T47D (cell line): Measurements from ENCODE around the gene FGD5.
"Not testable (repeated sequence)": the region's sequence is repeated elsewhere in the genome, so short reads cannot be mapped to it uniquely, and the experiment has no call there.

Source experiments
- DNase-seq, 2 experiments: peaks; one replicate each; pipeline versions ENCODE4 v3.0.0 to v3.0.0-alpha.2; 2011 to 2012; ENCODE audit warnings: low read depth in 1 of 2, low spot score in 1 of 2
- JUND ChIP-seq: IDR thresholded peaks from 2 replicates; pipeline ENCODE4 v1.6.1; 2012; ENCODE audit warnings: low read depth
- in situ Hi-C: cut with HindIII; loops from 2 replicates; pipeline ENCODE4 v1.10.0; 2016; ENCODE audit warnings: low sequenced_read_pairs, low pct_unique_long_range_greater_than_20kb

The FGD5 gene

DNA sequence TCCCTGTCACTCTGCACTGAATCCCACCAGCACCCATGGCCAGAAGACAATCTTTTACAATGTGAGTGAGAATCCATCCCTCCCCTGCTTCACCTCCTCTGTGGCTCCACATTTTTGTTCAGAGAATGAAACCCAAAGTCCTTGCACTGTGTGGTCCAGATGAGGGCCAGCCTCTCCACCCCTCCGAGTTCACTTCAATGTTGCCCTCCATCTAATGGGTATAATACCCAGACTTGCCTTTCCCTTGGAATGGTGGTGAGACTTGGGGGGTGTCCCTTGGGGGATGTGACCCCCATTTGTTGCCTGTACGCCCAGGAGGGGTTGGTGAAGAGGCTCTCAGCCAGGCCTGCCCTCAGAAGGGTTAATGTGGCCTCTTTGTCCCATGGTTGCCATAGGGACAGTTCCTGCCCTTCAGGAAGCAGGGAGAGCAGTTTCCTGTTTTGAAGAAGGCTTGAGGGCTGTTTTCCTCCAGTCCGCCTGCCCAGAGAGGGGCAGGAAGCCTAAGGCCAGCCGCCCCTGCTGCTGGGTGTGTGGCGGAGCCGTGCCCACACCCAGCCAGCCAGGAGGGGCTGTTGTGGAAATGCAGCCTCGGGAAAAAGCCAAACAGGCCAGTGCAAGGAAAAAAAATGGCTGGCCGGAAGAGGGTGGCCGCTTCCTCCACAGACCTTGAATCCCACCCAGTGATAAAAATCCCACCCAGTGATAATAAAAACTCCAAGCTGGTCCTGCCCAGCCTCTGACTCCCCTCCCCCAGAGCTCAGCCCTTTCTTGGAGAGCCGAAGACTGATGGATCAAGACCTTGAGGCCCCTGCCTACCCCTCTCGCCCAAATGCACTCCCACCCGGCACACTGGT lies 14.6 kb upstream of the FGD5 start:
- TF ChIP-seq JUND: no peak
- in situ Hi-C loops: no loop called here
- DNase-seq: no peak

GRCh38 chr3:14804835-14805780 lies 13.7 kb upstream of the FGD5 start:
- no peak for TF ChIP-seq JUND
- DNase-seq: no peak
- in situ Hi-C loops: no loop called here

DNA sequence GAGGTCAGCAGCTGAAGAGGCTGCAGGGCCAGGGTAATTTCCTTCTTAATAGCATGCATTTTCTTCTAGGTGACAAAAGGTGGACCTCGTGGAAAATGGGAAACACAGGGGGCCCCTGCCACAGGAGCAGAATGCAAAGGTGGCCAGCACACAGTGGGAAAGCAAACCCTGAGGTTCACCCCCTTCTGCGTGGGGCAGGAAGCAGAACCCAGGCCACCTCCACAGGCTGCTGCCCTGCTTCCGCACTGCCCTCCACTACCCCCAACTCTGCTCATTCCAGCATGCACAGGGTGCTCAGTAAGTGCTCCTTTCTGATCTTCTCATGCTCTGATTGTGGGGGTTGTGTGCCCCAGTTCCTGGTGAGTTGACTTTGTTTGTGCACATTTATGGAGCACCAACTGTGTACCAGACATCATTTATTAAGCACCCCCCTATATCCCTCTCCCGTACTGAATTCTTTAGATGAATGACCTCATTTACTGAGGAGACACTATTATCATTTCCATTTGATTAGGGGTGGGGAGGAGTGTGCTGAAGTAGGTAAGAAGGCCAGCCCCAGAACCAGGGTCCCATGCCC lies 12.7 kb upstream of the FGD5 start:
- TF ChIP-seq JUND: no peak
- no peak for DNase-seq
- in situ Hi-C loops: no loop called here

- DNase-seq: no peak
- in situ Hi-C loops: no loop called here
- no peak for TF ChIP-seq JUND
Measured at GRCh38 chr3:14806641-14807263, 12.0 kb upstream of the FGD5 start.

DNA sequence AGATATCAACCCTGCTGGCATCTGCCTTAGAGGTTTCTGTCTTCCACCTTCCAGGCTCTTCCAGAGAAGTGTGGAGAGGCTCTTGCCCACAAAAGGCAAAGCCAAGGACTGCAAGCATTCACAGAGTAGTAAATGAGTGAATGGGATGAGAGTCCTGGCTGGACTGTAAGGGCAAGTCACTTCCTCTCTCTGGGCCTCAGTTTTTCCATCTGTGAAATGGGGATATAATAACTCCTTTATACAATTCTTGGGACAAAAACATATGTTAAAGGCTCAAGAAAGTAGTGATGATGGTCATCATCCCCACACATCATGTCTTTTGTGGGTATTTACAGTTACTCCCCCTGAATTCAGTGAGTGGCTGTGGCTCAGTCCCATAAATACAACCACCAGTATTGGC lies 10.7 kb upstream of the FGD5 start:
- TF ChIP-seq JUND: no peak
- in situ Hi-C loops: no loop called here
- no peak for DNase-seq

DNA sequence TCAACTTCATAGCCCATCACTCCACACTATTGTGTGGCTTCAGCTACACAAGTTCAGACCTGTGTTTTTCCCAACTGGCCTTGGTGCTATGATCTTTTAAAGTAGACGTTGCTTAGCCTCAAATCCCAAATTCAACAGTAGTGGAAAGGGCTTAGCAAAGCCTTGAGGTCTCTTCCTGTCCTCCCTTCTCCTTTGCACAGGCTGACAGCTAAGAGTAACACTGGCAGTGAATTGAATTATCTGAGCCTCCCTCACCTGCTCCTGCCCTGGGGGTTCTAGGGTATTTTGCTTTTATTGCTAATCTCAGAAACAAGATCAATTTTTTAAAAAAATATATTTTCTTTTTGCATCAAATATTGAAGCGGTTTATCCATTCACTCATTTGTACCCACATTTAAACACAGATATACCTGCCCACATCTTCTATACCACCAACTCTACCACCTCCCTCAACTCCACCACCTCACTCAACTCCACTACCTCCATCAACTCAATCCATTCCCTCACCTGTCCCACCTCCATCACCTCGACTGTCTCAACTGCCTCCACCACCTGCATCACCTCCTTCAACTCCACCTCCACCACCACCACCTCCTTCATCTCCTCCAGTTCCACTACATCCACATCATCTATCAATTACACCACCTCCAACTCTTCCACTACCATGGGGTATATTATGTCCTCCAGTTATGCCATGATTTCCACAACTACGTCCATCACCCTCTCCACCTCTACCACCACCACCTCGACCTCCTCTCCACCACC lies 10.1 kb upstream of the FGD5 start:
- in situ Hi-C loops: no loop called here
- DNase-seq: no peak
- no peak for TF ChIP-seq JUND

GRCh38 chr3:14809611-14810010 lies 9.2 kb upstream of the FGD5 start:
- DNase-seq, in situ Hi-C loops: not testable (repeated sequence)

GRCh38 chr3:14810070-14810791 lies 8.5 kb upstream of the FGD5 start:
- in situ Hi-C loops: no loop called here
- DNase-seq: peak in 1 of 2 experiments; percentile 26

DNA sequence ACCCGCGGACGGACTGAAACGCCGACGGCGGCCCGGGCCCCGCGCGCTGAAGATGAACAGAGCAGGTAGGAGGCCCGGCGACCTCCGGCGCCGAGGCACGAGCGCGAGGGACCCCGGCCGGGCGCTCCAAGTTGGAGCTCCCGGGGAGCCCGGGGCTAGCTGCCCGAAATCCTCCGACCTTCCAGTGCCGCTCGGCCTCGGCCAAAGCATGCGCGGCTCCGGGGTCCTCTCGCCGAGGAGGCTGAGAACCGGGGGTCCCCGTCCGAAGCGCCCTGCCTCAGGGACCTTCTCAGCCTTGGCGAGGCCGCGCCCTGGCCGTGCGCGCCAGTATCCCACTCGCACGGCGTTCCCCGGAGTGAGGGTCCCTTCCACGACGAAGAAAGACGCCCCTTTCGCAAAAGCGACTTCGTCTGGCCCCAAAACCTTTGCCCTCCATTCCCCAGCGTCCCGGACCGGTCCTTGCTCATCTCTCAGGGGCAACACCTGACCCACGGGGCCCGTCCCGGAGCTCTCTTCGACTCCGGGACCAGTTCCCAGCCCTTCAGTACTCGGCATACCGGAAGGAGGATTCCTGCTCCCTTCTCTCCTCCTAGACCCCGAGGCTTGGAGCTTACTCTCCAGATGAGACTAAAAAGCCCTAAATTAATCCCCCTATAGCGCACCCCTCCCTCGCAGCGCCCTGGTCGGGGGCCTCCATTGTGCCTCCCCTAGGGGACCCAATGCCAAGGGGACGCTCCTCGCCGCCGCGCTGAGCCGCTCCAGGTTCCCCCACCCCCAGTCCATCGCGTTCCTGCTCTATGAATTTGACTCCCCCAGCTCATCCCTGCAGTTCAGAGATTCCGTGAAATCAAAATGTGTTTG lies 7.7 kb upstream of the FGD5 start:
- no peak for TF ChIP-seq JUND
- no peak for DNase-seq
- in situ Hi-C loops: no loop called here

More at GRCh38 chr3:14810070-14810791, 8.5 kb upstream of the FGD5 start:
- no peak for TF ChIP-seq JUND

DNA sequence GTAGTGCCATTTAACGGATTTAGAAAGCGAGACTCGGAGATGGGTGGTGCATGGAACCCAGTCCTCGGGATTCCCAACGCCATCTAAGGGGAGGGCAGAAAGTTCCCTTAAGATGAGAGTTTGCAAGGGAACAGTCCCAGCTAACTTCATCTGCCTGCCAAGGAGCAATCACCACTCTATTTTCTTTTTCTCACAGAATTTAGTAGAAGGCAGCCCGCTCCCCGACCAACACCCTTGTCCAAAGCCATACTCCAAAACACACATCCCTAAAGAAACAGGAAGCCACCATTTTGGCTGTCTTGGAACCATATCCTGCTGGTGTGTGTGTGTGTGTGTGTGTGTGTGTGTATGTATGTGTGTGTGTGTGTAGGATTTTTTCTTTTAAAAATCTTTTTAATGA lies 7.1 kb upstream of the FGD5 start:
- in situ Hi-C loops: no loop called here
- DNase-seq: no peak
- TF ChIP-seq JUND: no peak
